ENCODE measurements around the gene KIRREL3.

Gene KIRREL3

GRCh38 chr11:126512741-126513715 is 487.5 kb downstream of the KIRREL3 start:
- no peaks in the 10 kb centered on the region for H3K79me2 ChIP-seq (ENCODE audit: insufficient read depth, low read length)
- no peaks in the 10 kb centered on the region for H3K9me2 ChIP-seq (replicated peaks; ENCODE audit: insufficient read depth, low read length)
- H2AFZ ChIP-seq (ENCODE audit: low read depth, low read length, severe bottlenecking), result no peak overlapping the region
- H3F3A ChIP-seq (ENCODE audit: insufficient read depth), result no peaks in the 10 kb centered on the region
- no peak overlapping the region for H3K4me2 ChIP-seq (ENCODE audit: low read depth, low read length, poor library complexity, severe bottlenecking)
- no peaks in the 10 kb centered on the region for H3K36me3 ChIP-seq (ENCODE audit: low read length)
- no peaks in the 10 kb centered on the region for H4K20me1 ChIP-seq (ENCODE audit: low read depth, low read length)
- no peak overlapping the region for H3K4me3 ChIP-seq (ENCODE audit: insufficient read depth, low read length, poor library complexity, severe bottlenecking)
- no peak overlapping the region for H3K9ac ChIP-seq (ENCODE audit: low read length)
- no peaks in the 10 kb centered on the region for H3K27me3 ChIP-seq (ENCODE audit: low read length)
- no peaks in the 10 kb centered on the region for H3K9me3 ChIP-seq (ENCODE audit: insufficient read depth, low read length)
- H3K27ac ChIP-seq (ENCODE audit: low read depth, low read length), result no peak overlapping the region
- no peak for TF ChIP-seq EZH2phosphoT487 (conservative IDR thresholded peaks at IDR 0.05; ENCODE audit: low read length)
- no peak for TF ChIP-seq CTCF (IDR thresholded peaks at IDR 0.05; ENCODE audit: insufficient read depth, low read length, poor library complexity, severe bottlenecking)

GRCh38 chr11:126512251-126512650 is 488.3 kb downstream of the KIRREL3 start:
- no peaks in the 10 kb centered on the region for H3K36me3 ChIP-seq (ENCODE audit: low read length)
- no peaks in the 10 kb centered on the region for H3K79me2 ChIP-seq (ENCODE audit: insufficient read depth, low read length)
- H3K9me3 ChIP-seq (ENCODE audit: insufficient read depth, low read length), result no peaks in the 10 kb centered on the region
- no peaks in the 10 kb centered on the region for H3K27me3 ChIP-seq (ENCODE audit: low read length)
- H3K9me2 ChIP-seq (replicated peaks; ENCODE audit: insufficient read depth, low read length), result no peaks in the 10 kb centered on the region
- H3K4me3 ChIP-seq (ENCODE audit: insufficient read depth, low read length, poor library complexity, severe bottlenecking), result no peak overlapping the region
- H3K9ac ChIP-seq (ENCODE audit: low read length), result no peak overlapping the region
- no peak overlapping the region for H3K27ac ChIP-seq (ENCODE audit: low read depth, low read length)
- TF ChIP-seq CTCF (IDR thresholded peaks at IDR 0.05; ENCODE audit: insufficient read depth, low read length, poor library complexity, severe bottlenecking), result no peak
- TF ChIP-seq EZH2phosphoT487 (conservative IDR thresholded peaks at IDR 0.05; ENCODE audit: low read length), result no peak
- no peaks in the 10 kb centered on the region for H3F3A ChIP-seq (ENCODE audit: insufficient read depth)
- no peaks in the 10 kb centered on the region for H4K20me1 ChIP-seq (ENCODE audit: low read depth, low read length)
- no peak overlapping the region for H2AFZ ChIP-seq (ENCODE audit: low read depth, low read length, severe bottlenecking)
- H3K4me2 ChIP-seq (ENCODE audit: low read depth, low read length, poor library complexity, severe bottlenecking), result no peak overlapping the region

GRCh38 chr11:126511475-126512115 is 489.0 kb downstream of the KIRREL3 start:
- H3F3A ChIP-seq (ENCODE audit: insufficient read depth), result no peaks in the 10 kb centered on the region
- H4K20me1 ChIP-seq (ENCODE audit: low read depth, low read length), result no peaks in the 10 kb centered on the region
- no peak overlapping the region for H3K9ac ChIP-seq (ENCODE audit: low read length)
- no peaks in the 10 kb centered on the region for H3K9me2 ChIP-seq (replicated peaks; ENCODE audit: insufficient read depth, low read length)
- no peak overlapping the region for H3K4me3 ChIP-seq (ENCODE audit: insufficient read depth, low read length, poor library complexity, severe bottlenecking)
- H3K36me3 ChIP-seq (ENCODE audit: low read length), result no peaks in the 10 kb centered on the region
- H3K4me2 ChIP-seq (ENCODE audit: low read depth, low read length, poor library complexity, severe bottlenecking), result no peak overlapping the region
- no peak overlapping the region for H3K27ac ChIP-seq (ENCODE audit: low read depth, low read length)
- H3K27me3 ChIP-seq (ENCODE audit: low read length), result no peaks in the 10 kb centered on the region
- no peak overlapping the region for H2AFZ ChIP-seq (ENCODE audit: low read depth, low read length, severe bottlenecking)
- no peaks in the 10 kb centered on the region for H3K9me3 ChIP-seq (ENCODE audit: insufficient read depth, low read length)
- H3K79me2 ChIP-seq (ENCODE audit: insufficient read depth, low read length), result no peaks in the 10 kb centered on the region
- TF ChIP-seq CTCF (IDR thresholded peaks at IDR 0.05; ENCODE audit: insufficient read depth, low read length, poor library complexity, severe bottlenecking) (no peak), EZH2phosphoT487 (conservative IDR thresholded peaks at IDR 0.05; ENCODE audit: low read length) (no peak)

Data from SU-DHL-6 (cell line).